Kidney epithelial cell (primary cell): ENCODE data around the gene KRT13. TPM values are rescaled to one million over a fixed set of nuclear protein-coding genes. Genes with fewer than 3 reads are reported as not detected.
A peak's percentile ranks its signal among the peaks of the same experiment; 100 is the strongest.

Source experiments
- DNase-seq: peaks from one replicate; pipeline ENCODE4 v3.0.0-alpha.2; 2010; ENCODE audit warnings: low read depth
- H3K27me3 ChIP-seq: 2 replicates; pipeline ENCODE4 v1.6.0; 2011; ENCODE audit warnings: low read length; ENCODE audit not compliant: control insufficient read depth, insufficient read depth
- H3K36me3 ChIP-seq: 2 replicates; pipeline ENCODE4 v1.5.1; 2011; ENCODE audit warnings: low read length; ENCODE audit not compliant: control insufficient read depth, insufficient read depth
- H3K4me3 ChIP-seq: 2 replicates; pipeline ENCODE4 v1.5.1; 2011; ENCODE audit warnings: low read depth, mild to moderate bottlenecking, control low read depth, low read length
- CTCF ChIP-seq: IDR thresholded peaks from 2 replicates; pipeline ENCODE4 v1.5.1; 2011; ENCODE audit warnings: mild to moderate bottlenecking, moderate library complexity, low read length, control low read depth, inconsistent platforms; ENCODE audit not compliant: insufficient read depth, poor library complexity, severe bottlenecking
- total RNA-seq: library from RNA; depleted of rRNA; stranded (reverse); fragments of >200 nt; gene quantifications from 2 replicates; pipeline ENCODE4 v1.2.3, GENCODE V29; 2015

Gene KRT13
- total RNA-seq, 1 donor from 2014 or later = not detected

- peak; percentile 37 for TF ChIP-seq CTCF
- H3K4me3 ChIP-seq = no peak overlapping the region
- no peaks in the 10 kb centered on the region for H3K27me3 ChIP-seq
- H3K36me3 ChIP-seq = no peaks in the 10 kb centered on the region
- DNase-seq = no peak
Measured at GRCh38 chr17:41486809-41487530, 18.4 kb downstream of the KRT13 start.

GRCh38 chr17:41486316-41486715 lies 19.1 kb downstream of the KRT13 start:
- no peaks in the 10 kb centered on the region for H3K27me3 ChIP-seq
- H3K4me3 ChIP-seq = no peak overlapping the region
- no peak for DNase-seq
- no peaks in the 10 kb centered on the region for H3K36me3 ChIP-seq
- TF ChIP-seq CTCF = no peak

- Histone ChIP-seq H3K4me3 (no peak overlapping the region), H3K36me3 (no peaks in the 10 kb centered on the region), H3K27me3 (no peaks in the 10 kb centered on the region)
- no peak for DNase-seq
- TF ChIP-seq CTCF = no peak
Measured at GRCh38 chr17:41484920-41485904, 20.2 kb downstream of the KRT13 start.

GRCh38 chr17:41483991-41484826 lies 21.2 kb downstream of the KRT13 start:
- no peak for TF ChIP-seq CTCF
- no peaks in the 10 kb centered on the region for H3K27me3 ChIP-seq
- DNase-seq = no peak
- H3K36me3 ChIP-seq = no peaks in the 10 kb centered on the region
- no peak overlapping the region for H3K4me3 ChIP-seq

GRCh38 chr17:41483531-41483930 lies 21.9 kb downstream of the KRT13 start:
- no peaks in the 10 kb centered on the region for H3K36me3 ChIP-seq
- H3K4me3 ChIP-seq = no peak overlapping the region
- DNase-seq = no peak
- TF ChIP-seq CTCF = no peak
- no peaks in the 10 kb centered on the region for H3K27me3 ChIP-seq
